ENCODE results near the gene GULP1. TPM values are rescaled to one million over a fixed set of nuclear protein-coding genes. Genes with fewer than 3 reads are reported as not detected.

Gene GULP1
- total RNA-seq, 4 donors from 2014 or later: 43.3 to 64.8 (median 50.3) TPM

DNA sequence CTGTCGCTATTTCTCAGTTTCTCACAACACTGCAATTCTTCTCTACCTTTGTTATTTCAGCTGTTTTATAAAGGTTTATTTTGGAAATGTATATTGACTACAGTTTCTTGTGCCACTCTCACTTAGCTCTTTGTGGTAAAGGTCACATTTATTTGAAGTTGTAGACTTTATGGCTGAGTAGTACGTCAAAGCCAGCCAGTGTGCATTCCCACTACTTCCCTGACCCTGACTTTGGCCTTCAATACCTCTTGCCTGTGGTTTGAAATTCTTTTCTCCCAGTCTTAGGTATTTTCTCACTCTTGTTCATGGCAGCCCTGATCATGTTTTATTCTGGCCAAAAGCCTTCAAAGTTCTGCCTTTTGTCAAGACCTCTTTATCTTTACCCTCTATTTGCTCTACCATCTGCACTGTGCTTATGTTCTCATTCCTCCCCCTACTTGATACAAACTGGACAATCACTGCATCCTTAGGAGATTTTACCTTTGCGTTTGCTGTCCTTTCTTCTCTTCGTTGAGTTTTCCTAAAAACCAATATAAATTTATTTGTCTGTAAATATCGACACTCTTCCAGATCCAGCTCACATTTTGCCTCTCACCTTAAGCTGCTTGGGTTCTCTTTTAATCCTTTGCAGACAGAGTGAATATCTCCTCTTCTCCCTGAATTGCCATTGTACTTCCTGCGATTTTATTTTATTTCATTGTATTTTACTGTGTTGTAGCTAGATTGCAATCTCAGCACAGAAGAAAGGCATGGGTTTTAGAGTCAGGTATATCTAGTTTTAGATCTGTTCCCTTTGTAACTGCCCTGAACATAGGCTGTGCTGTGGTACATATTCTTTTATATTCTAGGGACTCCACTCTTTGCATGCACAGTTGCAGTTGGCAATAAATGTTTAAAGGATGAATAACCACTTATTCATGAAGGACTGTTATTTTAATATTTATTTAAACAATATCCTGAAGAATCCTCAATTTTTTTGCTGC is 31.2 kb downstream of the GULP1 start:
- WGBS, 2 donors (ENCODE audit: low coverage in 1 of 2): 63 to 78% methylated on average over 5 to 6 of the region's 6 CpGs
- Histone ChIP-seq H3K36me3 (no peaks in the 10 kb centered on the region), H3K4me3 (no peak overlapping the region), H3K27me3 (no peaks in the 10 kb centered on the region), H3K9me3 (no peaks in the 10 kb centered on the region), H3K27ac (no peak overlapping the region), H3K4me1 (peaks cover 2 to 45% (median 2%) of the 10 kb centered on the region in 3 donors)
- no peak for TF ChIP-seq POLR2A (IDR thresholded peaks at IDR 0.05)
- TF ChIP-seq EP300 (IDR thresholded peaks at IDR 0.05): no peak
- TF ChIP-seq, protein P1, sequence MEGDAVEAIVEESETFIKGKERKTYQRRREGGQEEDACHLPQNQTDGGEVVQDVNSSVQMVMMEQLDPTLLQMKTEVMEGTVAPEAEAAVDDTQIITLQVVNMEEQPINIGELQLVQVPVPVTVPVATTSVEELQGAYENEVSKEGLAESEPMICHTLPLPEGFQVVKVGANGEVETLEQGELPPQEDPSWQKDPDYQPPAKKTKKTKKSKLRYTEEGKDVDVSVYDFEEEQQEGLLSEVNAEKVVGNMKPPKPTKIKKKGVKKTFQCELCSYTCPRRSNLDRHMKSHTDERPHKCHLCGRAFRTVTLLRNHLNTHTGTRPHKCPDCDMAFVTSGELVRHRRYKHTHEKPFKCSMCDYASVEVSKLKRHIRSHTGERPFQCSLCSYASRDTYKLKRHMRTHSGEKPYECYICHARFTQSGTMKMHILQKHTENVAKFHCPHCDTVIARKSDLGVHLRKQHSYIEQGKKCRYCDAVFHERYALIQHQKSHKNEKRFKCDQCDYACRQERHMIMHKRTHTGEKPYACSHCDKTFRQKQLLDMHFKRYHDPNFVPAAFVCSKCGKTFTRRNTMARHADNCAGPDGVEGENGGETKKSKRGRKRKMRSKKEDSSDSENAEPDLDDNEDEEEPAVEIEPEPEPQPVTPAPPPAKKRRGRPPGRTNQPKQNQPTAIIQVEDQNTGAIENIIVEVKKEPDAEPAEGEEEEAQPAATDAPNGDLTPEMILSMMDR (IDR thresholded peaks at IDR 0.05): no peak
- TF ChIP-seq POLR2AphosphoS5 (IDR thresholded peaks at IDR 0.05): no peak
- no peak for ATAC-seq

DNA sequence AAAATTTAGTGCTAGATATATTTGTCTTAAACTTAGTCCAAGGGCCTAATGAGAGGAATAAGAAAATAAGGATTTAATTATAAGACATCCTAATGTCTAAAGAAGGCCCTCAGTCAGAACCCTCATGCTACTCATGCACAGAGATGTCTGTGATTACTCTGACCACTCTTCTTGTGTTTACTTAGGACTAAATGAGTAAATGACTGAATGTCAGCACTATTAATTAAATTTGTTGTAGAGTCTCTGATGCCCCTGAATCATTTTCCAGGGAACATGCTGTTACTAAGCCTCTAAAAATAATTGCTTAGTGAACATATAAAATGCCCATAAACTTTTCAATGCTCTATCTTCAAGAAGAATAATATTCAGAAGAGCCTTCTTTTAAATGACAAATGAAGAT is 32.4 kb downstream of the GULP1 start:
- Histone ChIP-seq H3K4me1 (peaks cover 2 to 56% (median 2%) of the 10 kb centered on the region in 3 donors), H3K4me3 (no peak overlapping the region), H3K9me3 (no peaks in the 10 kb centered on the region), H3K36me3 (no peaks in the 10 kb centered on the region), H3K27ac (no peak overlapping the region), H3K27me3 (no peaks in the 10 kb centered on the region)
- TF ChIP-seq EP300 (IDR thresholded peaks at IDR 0.05) (no peak), POLR2A (IDR thresholded peaks at IDR 0.05) (no peak), POLR2AphosphoS5 (IDR thresholded peaks at IDR 0.05) (no peak)
- TF ChIP-seq, protein P1 (IDR thresholded peaks at IDR 0.05): no peak
- no peak for ATAC-seq

DNA sequence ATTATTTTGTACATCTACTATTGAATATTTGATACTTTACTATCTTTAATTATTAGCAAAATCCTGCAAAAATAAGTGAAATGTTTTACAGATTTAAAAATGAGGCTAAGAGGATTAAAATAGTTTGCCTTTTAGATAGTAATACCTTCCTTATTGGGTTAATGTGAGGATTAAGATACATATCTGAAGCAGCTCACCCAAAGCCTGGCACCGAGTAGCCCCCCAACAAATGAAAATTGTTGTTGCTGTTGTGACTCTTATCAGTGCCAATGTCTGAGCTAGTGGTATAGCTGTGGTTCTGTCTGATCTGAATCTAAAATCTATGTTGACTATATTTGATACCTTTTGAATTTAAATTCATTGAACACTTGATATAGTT is 34.6 kb downstream of the GULP1 start:
- no peak overlapping the region for H3K27ac ChIP-seq
- H3K4me3 ChIP-seq: no peak overlapping the region
- no peaks in the 10 kb centered on the region for H3K36me3 ChIP-seq
- H3K4me1 ChIP-seq: peaks cover 2 to 69% (median 2%) of the 10 kb centered on the region in 3 donors
- no peak for TF ChIP-seq EP300 (IDR thresholded peaks at IDR 0.05)
- TF ChIP-seq POLR2AphosphoS5 (IDR thresholded peaks at IDR 0.05): no peak
- no peak for TF ChIP-seq POLR2A (IDR thresholded peaks at IDR 0.05)
- TF ChIP-seq, protein P1 (IDR thresholded peaks at IDR 0.05): no peak
- WGBS, 2 donors (ENCODE audit: low coverage in 1 of 2): 85 to 92% methylated on average over 1 of the region's 1 CpG
- no peak for ATAC-seq
- H3K27me3 ChIP-seq: no peaks in the 10 kb centered on the region
- H3K9me3 ChIP-seq: no peaks in the 10 kb centered on the region

DNA sequence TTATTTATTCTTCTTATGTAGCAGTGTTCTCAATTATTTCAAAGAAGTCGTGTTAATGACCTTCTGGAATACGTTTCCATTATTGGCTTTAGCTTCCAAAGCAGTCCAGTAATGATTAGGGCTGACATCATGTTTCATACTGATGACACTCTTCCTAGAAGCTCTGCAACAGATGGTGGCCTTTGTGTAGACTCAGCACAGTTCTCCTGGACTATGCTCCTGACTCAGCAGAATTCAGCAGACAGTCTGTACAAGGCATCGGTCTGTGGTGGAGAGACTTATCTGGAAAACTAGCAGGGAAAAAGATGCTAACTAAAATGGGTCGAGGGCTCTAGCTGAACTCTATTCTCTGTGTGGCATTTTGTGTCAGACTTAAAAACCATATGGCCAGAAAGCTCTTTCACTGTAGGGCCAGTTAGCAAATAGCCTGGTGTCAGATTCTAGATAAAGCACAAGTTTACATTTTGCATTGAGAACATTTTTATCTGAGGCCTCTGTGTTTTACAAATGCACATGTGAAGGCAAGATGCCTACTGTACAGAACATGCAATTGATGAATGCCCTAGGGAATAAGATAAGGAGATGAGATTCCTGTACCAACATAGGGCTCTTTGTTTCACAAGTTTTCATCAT is 35.1 kb downstream of the GULP1 start:
- H3K27ac ChIP-seq: no peak overlapping the region
- H3K27me3 ChIP-seq: no peaks in the 10 kb centered on the region
- ATAC-seq: no peak
- no peak for TF ChIP-seq POLR2A (IDR thresholded peaks at IDR 0.05)
- TF ChIP-seq, protein P1 (IDR thresholded peaks at IDR 0.05): no peak
- no peak for TF ChIP-seq EP300 (IDR thresholded peaks at IDR 0.05)
- TF ChIP-seq POLR2AphosphoS5 (IDR thresholded peaks at IDR 0.05): no peak
- peaks cover 2 to 69% (median 2%) of the 10 kb centered on the region in 3 donors for H3K4me1 ChIP-seq
- H3K9me3 ChIP-seq: no peaks in the 10 kb centered on the region
- no peaks in the 10 kb centered on the region for H3K36me3 ChIP-seq
- H3K4me3 ChIP-seq: no peak overlapping the region
- 67 to 75% methylated on average over 4 of the region's 4 CpGs for WGBS, 2 donors (ENCODE audit: low coverage in 1 of 2)
